GM19240 (cell line): ENCODE data around the gene PIEZO1.
"Not testable (repeated sequence)": the region's sequence is repeated elsewhere in the genome, so short reads cannot be mapped to it uniquely, and the experiment has no call there.

Experiments
- DNase-seq: peaks from one replicate; pipeline ENCODE4 v3.0.0; 2011; ENCODE audit warnings: low spot score; ENCODE audit not compliant: insufficient read length

PIEZO1 gene

GRCh38 chr16:88805340-88805715 is 20.3 kb upstream of the PIEZO1 start:
- DNase-seq, result no peak

- no peak for DNase-seq
Observed at GRCh38 chr16:88804552-88805339, 19.7 kb upstream of the PIEZO1 start.

- DNase-seq, result no peak
Observed at GRCh38 chr16:88804173-88804551, 19.1 kb upstream of the PIEZO1 start.

GRCh38 chr16:88803264-88803987 is 18.4 kb upstream of the PIEZO1 start, which contains the start of gene CDT1:
Gene CDT1 (plus strand): TSS chr16:88803789. CDS start chr16:88803832, 43 bp downstream.
- DNase-seq, result peak; percentile 92

GRCh38 chr16:88800277-88800592 is 15.2 kb upstream of the PIEZO1 start:
- DNase-seq, result no peak

- no peak for DNase-seq
Observed at GRCh38 chr16:88799569-88800276, 14.7 kb upstream of the PIEZO1 start.

GRCh38 chr16:88798772-88799455 is 13.9 kb upstream of the PIEZO1 start:
- no peak for DNase-seq

- no peak for DNase-seq
Observed at GRCh38 chr16:88798073-88798472, 13.1 kb upstream of the PIEZO1 start.

GRCh38 chr16:88796278-88796677 is 11.3 kb upstream of the PIEZO1 start:
- DNase-seq, result no peak

GRCh38 chr16:88793251-88793954 is 8.4 kb upstream of the PIEZO1 start:
- DNase-seq, result no peak

- DNase-seq, result no peak
Observed at GRCh38 chr16:88792668-88793250, 7.7 kb upstream of the PIEZO1 start.

- no peak for DNase-seq
Observed at GRCh38 chr16:88792078-88792550, 7.1 kb upstream of the PIEZO1 start.

- DNase-seq, result no peak
Observed at GRCh38 chr16:88790312-88791211, 5.5 kb upstream of the PIEZO1 start.

- no peak for DNase-seq
Observed at GRCh38 chr16:88789594-88789993, 4.6 kb upstream of the PIEZO1 start.

- not testable (repeated sequence) for DNase-seq
Observed at GRCh38 chr16:88788749-88789148, 3.7 kb upstream of the PIEZO1 start.

- no peak for DNase-seq
Observed at GRCh38 chr16:88787579-88788314, 2.7 kb upstream of the PIEZO1 start.

GRCh38 chr16:88784856-88785105 is 239 bp downstream of the PIEZO1 start:
- DNase-seq, result no peak

GRCh38 chr16:88784074-88784855 is 755 bp downstream of the PIEZO1 start:
- DNase-seq, result no peak
